GM12801 (cell line): ENCODE results near the gene ZNHIT2.

Experiments
- TF ChIP-seq, protein P1 (sequence below): IDR thresholded peaks from one replicate; pipeline ENCODE4 v1.5.1; 2011; ENCODE audit warnings: control low read depth; ENCODE audit not compliant: insufficient read length; ENCODE audit errors: extremely low read depth

The ZNHIT2 gene

DNA sequence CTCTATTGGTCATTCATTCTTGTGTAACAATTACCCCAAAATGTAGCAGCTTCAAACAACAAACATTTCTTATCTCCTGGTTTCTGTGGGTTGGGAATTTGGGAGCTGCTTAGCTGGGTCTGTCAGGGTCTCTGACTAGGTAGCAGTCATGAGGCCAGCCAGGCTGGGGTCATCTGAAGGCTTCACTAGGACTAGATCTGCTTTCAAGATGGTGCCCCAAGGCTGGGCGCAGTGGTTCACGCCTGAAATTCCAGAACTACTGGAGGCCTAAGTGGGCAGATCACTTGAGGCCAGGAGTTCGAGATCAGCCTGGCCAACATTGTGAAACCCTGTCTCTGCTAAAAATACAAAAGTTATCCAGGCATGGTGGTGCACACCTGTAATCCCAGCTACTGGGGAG lies 39.4 kb upstream of the ZNHIT2 start:
- TF ChIP-seq, protein P1, sequence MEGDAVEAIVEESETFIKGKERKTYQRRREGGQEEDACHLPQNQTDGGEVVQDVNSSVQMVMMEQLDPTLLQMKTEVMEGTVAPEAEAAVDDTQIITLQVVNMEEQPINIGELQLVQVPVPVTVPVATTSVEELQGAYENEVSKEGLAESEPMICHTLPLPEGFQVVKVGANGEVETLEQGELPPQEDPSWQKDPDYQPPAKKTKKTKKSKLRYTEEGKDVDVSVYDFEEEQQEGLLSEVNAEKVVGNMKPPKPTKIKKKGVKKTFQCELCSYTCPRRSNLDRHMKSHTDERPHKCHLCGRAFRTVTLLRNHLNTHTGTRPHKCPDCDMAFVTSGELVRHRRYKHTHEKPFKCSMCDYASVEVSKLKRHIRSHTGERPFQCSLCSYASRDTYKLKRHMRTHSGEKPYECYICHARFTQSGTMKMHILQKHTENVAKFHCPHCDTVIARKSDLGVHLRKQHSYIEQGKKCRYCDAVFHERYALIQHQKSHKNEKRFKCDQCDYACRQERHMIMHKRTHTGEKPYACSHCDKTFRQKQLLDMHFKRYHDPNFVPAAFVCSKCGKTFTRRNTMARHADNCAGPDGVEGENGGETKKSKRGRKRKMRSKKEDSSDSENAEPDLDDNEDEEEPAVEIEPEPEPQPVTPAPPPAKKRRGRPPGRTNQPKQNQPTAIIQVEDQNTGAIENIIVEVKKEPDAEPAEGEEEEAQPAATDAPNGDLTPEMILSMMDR = no peak

- TF ChIP-seq, protein P1 = no peak
These were observed 38.8 kb upstream of the ZNHIT2 start for GRCh38 chr11:65156256-65156655.

GRCh38 chr11:65152122-65152521 lies 34.6 kb upstream of the ZNHIT2 start:
- TF ChIP-seq, protein P1 = no peak

- TF ChIP-seq, protein P1 = no peak
These were observed 33.9 kb upstream of the ZNHIT2 start for GRCh38 chr11:65151331-65151899.

- TF ChIP-seq, protein P1 = no peak
These were observed 33.2 kb upstream of the ZNHIT2 start for GRCh38 chr11:65150509-65151299.

DNA sequence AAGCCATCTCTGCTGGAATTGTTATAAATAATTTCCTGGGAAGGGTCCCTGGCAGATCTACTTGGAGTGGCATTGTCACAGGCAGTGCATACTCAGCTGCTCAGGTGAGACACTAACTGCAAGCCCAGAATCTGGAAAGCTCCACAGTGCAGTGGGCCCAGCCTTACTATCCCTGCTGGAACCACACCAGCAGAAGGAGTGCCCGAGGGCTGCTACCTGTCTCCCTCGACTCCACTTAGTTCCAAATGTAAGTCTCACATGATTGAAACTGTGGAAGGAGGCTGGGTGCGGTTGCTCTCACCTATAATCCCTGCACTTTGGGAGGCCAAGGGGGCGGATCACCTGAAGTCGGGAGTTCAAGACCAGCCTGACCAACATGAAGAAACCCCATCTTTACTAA lies 31.2 kb upstream of the ZNHIT2 start:
- TF ChIP-seq, protein P1 = no peak

DNA sequence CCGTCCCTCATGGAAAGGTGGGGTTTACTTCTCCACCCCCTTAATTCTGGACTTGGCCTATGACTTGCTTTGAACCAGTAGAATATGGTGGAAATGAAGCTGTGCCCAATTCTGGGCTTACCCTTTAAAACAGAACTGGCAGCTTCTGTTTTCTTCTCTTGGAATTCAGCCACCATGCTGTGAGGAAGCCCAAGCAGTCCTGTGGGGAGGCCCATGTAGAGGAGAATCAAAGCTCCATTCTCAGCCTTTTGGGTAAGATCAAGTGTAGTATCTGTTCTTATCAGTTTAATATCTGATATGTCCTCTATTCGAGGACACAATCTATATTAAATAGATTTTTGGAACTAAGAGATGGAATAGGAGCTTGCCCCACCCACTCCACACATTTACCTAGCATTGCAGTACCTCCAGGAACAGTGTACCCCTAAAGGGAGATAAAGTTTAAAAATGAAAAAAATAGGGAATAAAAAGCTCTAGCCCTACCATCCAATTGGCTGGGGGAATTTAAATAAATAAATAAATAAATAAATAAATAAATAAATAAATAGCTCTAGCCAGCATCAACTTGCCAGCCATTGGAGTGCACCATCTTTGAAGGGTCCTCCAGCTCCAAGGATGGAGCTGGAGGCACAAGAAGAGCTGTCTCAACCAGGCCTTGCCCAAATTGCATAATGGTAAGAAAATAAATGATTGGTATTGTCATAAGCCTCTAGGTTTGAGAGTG lies 30.0 kb upstream of the ZNHIT2 start:
- TF ChIP-seq, protein P1 = no peak
